ENCODE results near the gene TPRN. TPM values are rescaled to one million over a fixed set of nuclear protein-coding genes. Genes with fewer than 3 reads are reported as not detected.

The TPRN gene
- total and polyA plus RNA-seq, 2 experiments from 2014 or later: 6.4 to 29.2 TPM

GRCh38 chr9:137233143-137233980, 32.8 kb upstream of the TPRN start:
- H3K36me3 Mint-ChIP-seq (ENCODE audit: low read depth): no peaks in the 10 kb centered on the region
- no peaks in the 10 kb centered on the region for H3K9me3 Mint-ChIP-seq
- Histone ChIP-seq H3K9me2 (ENCODE audit: insufficient read depth) (no peaks in the 10 kb centered on the region), H2AFZ (no peak overlapping the region), H3K27ac (ENCODE audit: low read depth) (no peak overlapping the region), H3K36me3 (ENCODE audit: insufficient read depth) (no peaks in the 10 kb centered on the region), H3K4me1 (ENCODE audit: insufficient read depth) (peaks cover 10% of the 10 kb centered on the region; the same call in 1 of the 2 replicates), H4K20me1 (replicated peaks; ENCODE audit: insufficient read depth) (no peaks in the 10 kb centered on the region), H3K79me2 (replicated peaks; ENCODE audit: insufficient read depth) (no peaks in the 10 kb centered on the region), H3K27me3 (ENCODE audit: insufficient read depth) (no peaks in the 10 kb centered on the region), H3K4me2 (no peak overlapping the region), H3F3A (replicated peaks; ENCODE audit: low read depth) (no peaks in the 10 kb centered on the region), H3K4me3 (no peak overlapping the region)
- no peak overlapping the region for H3K27ac Mint-ChIP-seq
- H3K4me1 Mint-ChIP-seq: peaks cover 13% of the 10 kb centered on the region; the same call in 2 of the 3 replicates
- DNase-seq (ENCODE audit: low spot score) (no peak), ATAC-seq (no peak)
- H3K4me3 Mint-ChIP-seq: no peak overlapping the region
- H3K27me3 Mint-ChIP-seq (ENCODE audit: insufficient read depth, low read depth, poor library complexity): peaks cover 8% of the 10 kb centered on the region
- no peak for TF ChIP-seq EZH2phosphoT487 (IDR thresholded peaks at IDR 0.05; ENCODE audit: unreplicated experiment)
- TF ChIP-seq CTCF (conservative IDR thresholded peaks at IDR 0.05; ENCODE audit: low read depth in 2 of 2): peak in 1 of 2 experiments; percentile 28; a peak in 2 of 4 replicates
- TF ChIP-seq ZNF462 (CRISPR knock-in tag; IDR thresholded peaks at IDR 0.05): no peak

Measured in GM23338 (cell line).